Measurements from ENCODE around the gene PLEKHM3. TPM values are rescaled to one million over a fixed set of nuclear protein-coding genes. Genes with fewer than 3 reads are reported as not detected.
A peak's percentile ranks its signal among the peaks of the same experiment; 100 is the strongest.

PLEKHM3 gene
- total RNA-seq, 4 donors from 2014 or later = 14.9 to 28.3 (median 21.0) TPM

DNA sequence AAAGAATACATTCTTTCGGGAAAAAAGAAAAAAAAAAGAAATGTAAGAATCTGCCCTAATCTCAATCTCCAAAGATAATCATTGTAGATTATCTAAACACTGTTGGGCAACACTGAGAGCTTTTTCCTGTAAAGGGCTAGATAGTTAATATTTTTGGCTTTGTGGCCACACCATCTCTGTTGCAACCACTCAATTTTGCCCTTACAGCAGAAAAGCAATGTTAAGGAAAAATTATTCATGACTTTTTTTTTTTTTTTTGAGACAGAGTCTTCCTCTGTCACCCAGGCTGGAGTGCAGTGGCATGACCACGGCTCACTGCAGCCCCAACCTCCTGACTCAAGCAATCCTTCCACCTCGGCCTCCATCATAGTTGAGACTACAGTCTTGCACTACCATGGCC, 238.3 kb downstream of the PLEKHM3 start:
- H3K36me3 ChIP-seq = no peaks in the 10 kb centered on the region
- no peaks in the 10 kb centered on the region for H3K27me3 ChIP-seq
- H3K27ac ChIP-seq = no peak overlapping the region
- TF ChIP-seq, protein P1, sequence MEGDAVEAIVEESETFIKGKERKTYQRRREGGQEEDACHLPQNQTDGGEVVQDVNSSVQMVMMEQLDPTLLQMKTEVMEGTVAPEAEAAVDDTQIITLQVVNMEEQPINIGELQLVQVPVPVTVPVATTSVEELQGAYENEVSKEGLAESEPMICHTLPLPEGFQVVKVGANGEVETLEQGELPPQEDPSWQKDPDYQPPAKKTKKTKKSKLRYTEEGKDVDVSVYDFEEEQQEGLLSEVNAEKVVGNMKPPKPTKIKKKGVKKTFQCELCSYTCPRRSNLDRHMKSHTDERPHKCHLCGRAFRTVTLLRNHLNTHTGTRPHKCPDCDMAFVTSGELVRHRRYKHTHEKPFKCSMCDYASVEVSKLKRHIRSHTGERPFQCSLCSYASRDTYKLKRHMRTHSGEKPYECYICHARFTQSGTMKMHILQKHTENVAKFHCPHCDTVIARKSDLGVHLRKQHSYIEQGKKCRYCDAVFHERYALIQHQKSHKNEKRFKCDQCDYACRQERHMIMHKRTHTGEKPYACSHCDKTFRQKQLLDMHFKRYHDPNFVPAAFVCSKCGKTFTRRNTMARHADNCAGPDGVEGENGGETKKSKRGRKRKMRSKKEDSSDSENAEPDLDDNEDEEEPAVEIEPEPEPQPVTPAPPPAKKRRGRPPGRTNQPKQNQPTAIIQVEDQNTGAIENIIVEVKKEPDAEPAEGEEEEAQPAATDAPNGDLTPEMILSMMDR (IDR thresholded peaks at IDR 0.05) = no peak
- TF ChIP-seq POLR2A (IDR thresholded peaks at IDR 0.05) (no peak), EP300 (IDR thresholded peaks at IDR 0.05) (no peak), POLR2AphosphoS5 (IDR thresholded peaks at IDR 0.05) (no peak)
- no peak overlapping the region for H3K4me3 ChIP-seq
- H3K4me1 ChIP-seq = peaks cover 12% of the 10 kb centered on the region
- 82% methylated on average over 3 of the region's 3 CpGs for WGBS
- no peaks in the 10 kb centered on the region for H3K9me3 ChIP-seq
- DNase-seq (ENCODE audit: low spot score in 2 of 2) = no peak

DNA sequence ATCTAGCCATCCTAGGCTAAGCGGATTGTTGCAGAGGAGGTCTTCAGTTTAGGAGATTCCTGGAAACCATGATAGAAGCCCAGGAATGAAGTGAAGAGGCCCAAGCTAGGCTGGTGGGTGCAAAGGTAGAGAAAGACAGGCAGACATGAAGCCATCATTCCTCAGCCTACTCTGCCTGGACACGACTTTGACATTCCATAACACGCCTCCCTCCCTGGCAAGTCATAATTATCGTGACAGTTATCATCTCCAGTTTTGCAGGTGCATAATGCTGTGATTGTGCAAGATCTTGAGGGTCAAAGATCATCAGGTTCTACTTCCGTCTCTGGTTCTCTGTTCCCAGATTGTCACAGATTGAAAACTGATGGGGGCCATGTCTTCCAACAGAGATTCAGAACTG, 240.4 kb downstream of the PLEKHM3 start:
- Histone ChIP-seq H3K9me3 (no peaks in the 10 kb centered on the region), H3K36me3 (no peaks in the 10 kb centered on the region), H3K4me1 (no peaks in the 10 kb centered on the region), H3K27me3 (no peaks in the 10 kb centered on the region), H3K27ac (no peak overlapping the region), H3K4me3 (no peak overlapping the region)
- DNase-seq (ENCODE audit: low spot score in 2 of 2) = no peak
- WGBS = 76% methylated on average over 5 of the region's 5 CpGs
- TF ChIP-seq, protein P1 (IDR thresholded peaks at IDR 0.05) = no peak
- TF ChIP-seq POLR2AphosphoS5 (IDR thresholded peaks at IDR 0.05) (no peak), EP300 (IDR thresholded peaks at IDR 0.05) (no peak), POLR2A (IDR thresholded peaks at IDR 0.05) (no peak)

DNA sequence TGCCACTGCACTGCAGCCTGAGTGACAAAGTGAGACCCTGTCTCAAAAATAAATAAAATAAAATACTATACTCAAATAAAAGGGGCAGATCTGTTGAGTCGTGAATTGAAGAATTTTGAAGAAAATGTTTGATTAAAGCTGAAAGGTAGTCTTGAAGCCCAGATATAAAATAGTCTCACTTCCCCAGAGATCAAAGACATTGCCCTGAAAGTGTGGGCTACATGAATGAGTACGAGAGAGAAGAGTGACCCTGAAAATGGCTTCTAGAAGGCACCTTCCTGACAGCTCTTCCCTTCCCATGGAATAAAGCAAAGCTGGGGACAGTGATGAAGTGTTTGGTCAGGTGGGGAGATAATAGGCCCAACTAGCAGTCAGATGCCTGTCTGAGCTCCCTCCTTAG, 241.8 kb downstream of the PLEKHM3 start:
- H3K27me3 ChIP-seq = no peaks in the 10 kb centered on the region
- no peak overlapping the region for H3K4me3 ChIP-seq
- TF ChIP-seq POLR2AphosphoS5 (IDR thresholded peaks at IDR 0.05) (no peak), POLR2A (IDR thresholded peaks at IDR 0.05) (no peak), EP300 (IDR thresholded peaks at IDR 0.05) (no peak)
- TF ChIP-seq, protein P1 (IDR thresholded peaks at IDR 0.05) = no peak
- H3K9me3 ChIP-seq = no peaks in the 10 kb centered on the region
- no peaks in the 10 kb centered on the region for H3K36me3 ChIP-seq
- H3K27ac ChIP-seq = no peak overlapping the region
- no peak for DNase-seq (ENCODE audit: low spot score in 2 of 2)
- 92% methylated on average over 2 of the region's 2 CpGs for WGBS
- H3K4me1 ChIP-seq = no peaks in the 10 kb centered on the region

DNA sequence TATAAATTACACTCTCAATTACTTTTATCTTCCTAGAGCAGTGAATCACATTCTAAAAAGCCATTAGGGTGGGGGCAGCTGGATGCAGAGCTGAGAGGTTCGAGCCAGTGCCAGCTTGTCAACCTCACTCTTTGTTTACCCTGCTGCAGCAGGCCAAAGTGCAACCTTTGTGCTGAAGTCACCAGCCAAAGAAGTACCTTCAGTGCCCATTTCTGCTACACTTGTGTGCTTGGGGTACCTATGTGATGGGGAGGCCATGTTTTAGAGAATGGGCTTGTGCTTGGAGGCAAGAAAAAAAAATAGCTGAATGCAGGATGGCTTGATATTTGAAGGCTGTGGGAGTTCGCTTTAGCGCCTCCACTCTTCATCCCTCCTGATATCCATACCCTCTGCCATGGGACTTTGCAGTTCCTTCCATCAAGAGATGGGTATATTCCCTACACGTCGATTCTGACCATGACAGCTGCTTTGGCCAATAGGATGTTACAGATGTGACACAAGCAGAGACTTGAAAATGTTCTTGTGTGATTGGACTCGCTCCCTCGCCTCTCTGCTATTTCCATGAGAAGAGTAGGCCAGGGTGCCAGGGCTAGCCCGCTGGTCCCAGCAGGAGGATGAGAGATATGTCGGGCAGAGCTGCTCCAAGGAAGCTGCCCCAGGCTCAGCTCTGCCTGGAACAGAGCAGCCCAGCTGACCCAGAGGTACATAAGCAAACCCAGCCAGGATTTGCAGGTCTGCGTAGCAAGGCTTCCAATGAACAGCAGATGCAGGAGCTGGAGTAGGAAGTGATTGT, 242.9 kb downstream of the PLEKHM3 start:
- Histone ChIP-seq H3K4me3 (no peak overlapping the region), H3K27ac (no peak overlapping the region), H3K36me3 (no peaks in the 10 kb centered on the region), H3K27me3 (no peaks in the 10 kb centered on the region), H3K9me3 (no peaks in the 10 kb centered on the region), H3K4me1 (no peaks in the 10 kb centered on the region)
- WGBS = 77% methylated on average over 9 of the region's 10 CpGs
- no peak for TF ChIP-seq POLR2AphosphoS5 (IDR thresholded peaks at IDR 0.05)
- TF ChIP-seq, protein P1 (IDR thresholded peaks at IDR 0.05) = no peak
- TF ChIP-seq POLR2A (IDR thresholded peaks at IDR 0.05) = no peak
- TF ChIP-seq EP300 (IDR thresholded peaks at IDR 0.05) = no peak
- DNase-seq (ENCODE audit: low spot score in 2 of 2) = no peak

DNA sequence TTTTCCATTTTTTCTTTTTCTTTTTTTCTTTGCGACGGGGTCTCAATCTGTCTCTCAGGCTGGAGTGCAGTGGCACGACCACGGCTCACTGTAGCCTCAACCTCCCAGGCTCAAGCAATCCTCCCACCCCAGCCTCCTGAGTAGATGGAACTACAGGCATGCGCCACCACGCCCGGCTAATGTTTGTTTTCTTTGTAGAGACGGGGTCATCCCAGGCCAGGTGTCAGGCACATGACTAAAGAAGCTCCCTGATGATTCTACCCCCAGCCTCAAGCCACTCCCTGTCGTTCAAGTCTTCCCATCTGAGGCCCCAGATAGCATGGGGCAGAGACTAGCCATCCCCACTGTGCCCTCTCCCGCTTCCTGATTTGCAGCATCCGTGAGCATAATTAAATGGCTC, 245.8 kb downstream of the PLEKHM3 start:
- Histone ChIP-seq H3K27me3 (no peaks in the 10 kb centered on the region), H3K4me1 (no peaks in the 10 kb centered on the region), H3K36me3 (no peaks in the 10 kb centered on the region), H3K27ac (no peak overlapping the region), H3K9me3 (no peaks in the 10 kb centered on the region), H3K4me3 (no peak overlapping the region)
- WGBS = 82% methylated on average over 11 of the region's 11 CpGs
- DNase-seq (ENCODE audit: low spot score in 2 of 2) = peak in 1 of 2 donors; percentile 13
- TF ChIP-seq POLR2AphosphoS5 (IDR thresholded peaks at IDR 0.05) (no peak), POLR2A (IDR thresholded peaks at IDR 0.05) (no peak), EP300 (IDR thresholded peaks at IDR 0.05) (no peak)
- TF ChIP-seq, protein P1 (IDR thresholded peaks at IDR 0.05) = no peak
